HFFc6 (cell line): ENCODE measurements around the gene MAGI1. TPM values are rescaled to one million over a fixed set of nuclear protein-coding genes. Genes with fewer than 3 reads are reported as not detected.

Source experiments
- DNase-seq: peaks from one replicate; pipeline ENCODE4 v3.0.0-alpha.2; 2018
- H3K27ac Mint-ChIP-seq: 2 replicates; pipeline ENCODE4 v1.8.0; 2020; ENCODE audit warnings: mild to moderate bottlenecking, mixed read lengths
- H3K27me3 Mint-ChIP-seq: 2 replicates; pipeline ENCODE4 v1.8.0; 2021; ENCODE audit warnings: mild to moderate bottlenecking, moderate library complexity, mixed read lengths; ENCODE audit not compliant: insufficient read depth
- H3K36me3 Mint-ChIP-seq: 2 replicates; pipeline ENCODE4 v1.8.0; 2021; ENCODE audit warnings: low read depth, mixed read lengths
- H3K4me1 Mint-ChIP-seq: 2 replicates; pipeline ENCODE4 v1.8.0; 2020; ENCODE audit warnings: low read depth, mixed read lengths
- H3K4me3 Mint-ChIP-seq: 2 replicates; pipeline ENCODE4 v1.8.0; 2020; ENCODE audit warnings: mild to moderate bottlenecking, moderate library complexity, mixed read lengths
- H3K9me3 Mint-ChIP-seq: 2 replicates; pipeline ENCODE4 v1.8.0; 2020; ENCODE audit warnings: mild to moderate bottlenecking, mixed read lengths
- total RNA-seq, 6 experiments: library from RNA; stranded (reverse); fragmentation: NEBNext Ultra II Directional; extraction: Animal tissue kit (Norgen Biotek cat#: 25700); gene quantifications; 2 replicates in 1 of 6; 3 replicates in 5 of 6; pipeline ENCODE4 v1.2.3, GENCODE V29; 2021
- TF ChIP-seq, protein P1 (sequence below): fragments of 200-600 bp; sonication (generic); IDR thresholded peaks from 2 replicates; pipeline ENCODE4 v1.5.0; 2021; ENCODE audit warnings: antibody characterized with exemption, mild to moderate bottlenecking

The MAGI1 gene
- total RNA-seq, 6 experiments from 2014 or later, result 21.1 to 30.5 (median 22.4) TPM

DNA sequence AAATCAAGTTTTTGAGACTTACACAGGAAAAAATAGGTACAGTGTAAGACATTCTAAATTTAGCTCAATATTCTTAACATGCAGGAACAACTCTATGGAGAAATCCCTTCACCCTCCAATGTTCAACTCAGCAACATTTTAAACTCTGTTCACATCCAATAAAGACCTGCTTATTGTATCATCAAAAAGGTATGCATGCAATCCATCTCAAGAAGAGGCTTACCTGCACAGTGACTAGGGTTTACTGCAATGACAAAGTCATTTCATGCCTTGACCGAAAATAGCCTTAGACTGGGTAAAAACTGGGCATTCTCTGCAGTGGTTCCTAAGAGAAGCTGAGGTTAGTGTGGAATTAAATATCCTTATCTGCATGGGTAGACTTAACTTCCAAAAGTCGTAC lies 80.5 kb downstream of the MAGI1 start:
- TF ChIP-seq, protein P1, sequence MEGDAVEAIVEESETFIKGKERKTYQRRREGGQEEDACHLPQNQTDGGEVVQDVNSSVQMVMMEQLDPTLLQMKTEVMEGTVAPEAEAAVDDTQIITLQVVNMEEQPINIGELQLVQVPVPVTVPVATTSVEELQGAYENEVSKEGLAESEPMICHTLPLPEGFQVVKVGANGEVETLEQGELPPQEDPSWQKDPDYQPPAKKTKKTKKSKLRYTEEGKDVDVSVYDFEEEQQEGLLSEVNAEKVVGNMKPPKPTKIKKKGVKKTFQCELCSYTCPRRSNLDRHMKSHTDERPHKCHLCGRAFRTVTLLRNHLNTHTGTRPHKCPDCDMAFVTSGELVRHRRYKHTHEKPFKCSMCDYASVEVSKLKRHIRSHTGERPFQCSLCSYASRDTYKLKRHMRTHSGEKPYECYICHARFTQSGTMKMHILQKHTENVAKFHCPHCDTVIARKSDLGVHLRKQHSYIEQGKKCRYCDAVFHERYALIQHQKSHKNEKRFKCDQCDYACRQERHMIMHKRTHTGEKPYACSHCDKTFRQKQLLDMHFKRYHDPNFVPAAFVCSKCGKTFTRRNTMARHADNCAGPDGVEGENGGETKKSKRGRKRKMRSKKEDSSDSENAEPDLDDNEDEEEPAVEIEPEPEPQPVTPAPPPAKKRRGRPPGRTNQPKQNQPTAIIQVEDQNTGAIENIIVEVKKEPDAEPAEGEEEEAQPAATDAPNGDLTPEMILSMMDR, result no peak
- no peaks in the 10 kb centered on the region for H3K27me3 Mint-ChIP-seq
- peaks cover 10% of the 10 kb centered on the region; the same call in 1 of the 2 replicates for H3K36me3 Mint-ChIP-seq
- no peak overlapping the region for H3K4me3 Mint-ChIP-seq
- peaks cover 86% of the 10 kb centered on the region for H3K4me1 Mint-ChIP-seq
- peak overlapping the region; percentile 33; the same call in 1 of the 2 replicates for H3K27ac Mint-ChIP-seq
- H3K9me3 Mint-ChIP-seq, result no peaks in the 10 kb centered on the region
- no peak for DNase-seq

DNA sequence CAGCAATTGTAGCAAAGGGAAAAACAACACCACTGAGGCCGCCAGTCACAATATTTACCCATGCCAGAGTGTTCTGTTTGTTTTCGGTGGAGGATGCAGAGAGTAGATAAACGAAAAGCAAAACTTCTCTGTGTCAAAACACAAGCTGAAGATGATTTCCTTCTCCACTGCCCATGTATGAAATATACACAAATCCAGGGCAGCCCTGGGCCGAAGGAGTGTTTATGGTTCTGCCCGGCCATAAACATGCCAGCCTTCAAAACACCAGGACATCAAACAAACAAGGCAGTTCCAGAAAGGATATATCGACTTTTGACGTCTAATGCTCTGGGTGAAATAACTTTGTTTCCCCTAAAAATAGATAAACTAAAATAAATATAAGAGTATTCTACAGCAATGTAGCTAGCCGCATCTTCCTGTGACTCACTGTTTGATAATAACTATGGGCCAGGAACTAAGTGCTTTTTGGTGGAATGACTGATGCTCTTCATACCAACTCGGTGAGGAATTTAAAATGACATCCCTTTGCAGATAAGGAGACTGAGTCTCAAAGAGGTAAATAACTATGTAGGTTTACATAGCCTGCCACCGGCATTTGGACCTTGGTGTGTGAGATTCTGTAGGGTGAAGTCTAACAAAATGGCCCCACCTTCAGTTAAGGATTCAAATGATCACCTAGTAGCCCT lies 82.8 kb downstream of the MAGI1 start:
- peak overlapping the region; percentile 85 for H3K4me3 Mint-ChIP-seq
- peak overlapping the region; percentile 87 for H3K27ac Mint-ChIP-seq
- H3K9me3 Mint-ChIP-seq, result no peaks in the 10 kb centered on the region
- peaks cover 87% of the 10 kb centered on the region for H3K4me1 Mint-ChIP-seq
- TF ChIP-seq, protein P1, result no peak
- DNase-seq, result peak; percentile 75
- H3K27me3 Mint-ChIP-seq, result no peaks in the 10 kb centered on the region
- peaks cover 10% of the 10 kb centered on the region; the same call in 1 of the 2 replicates for H3K36me3 Mint-ChIP-seq

DNA sequence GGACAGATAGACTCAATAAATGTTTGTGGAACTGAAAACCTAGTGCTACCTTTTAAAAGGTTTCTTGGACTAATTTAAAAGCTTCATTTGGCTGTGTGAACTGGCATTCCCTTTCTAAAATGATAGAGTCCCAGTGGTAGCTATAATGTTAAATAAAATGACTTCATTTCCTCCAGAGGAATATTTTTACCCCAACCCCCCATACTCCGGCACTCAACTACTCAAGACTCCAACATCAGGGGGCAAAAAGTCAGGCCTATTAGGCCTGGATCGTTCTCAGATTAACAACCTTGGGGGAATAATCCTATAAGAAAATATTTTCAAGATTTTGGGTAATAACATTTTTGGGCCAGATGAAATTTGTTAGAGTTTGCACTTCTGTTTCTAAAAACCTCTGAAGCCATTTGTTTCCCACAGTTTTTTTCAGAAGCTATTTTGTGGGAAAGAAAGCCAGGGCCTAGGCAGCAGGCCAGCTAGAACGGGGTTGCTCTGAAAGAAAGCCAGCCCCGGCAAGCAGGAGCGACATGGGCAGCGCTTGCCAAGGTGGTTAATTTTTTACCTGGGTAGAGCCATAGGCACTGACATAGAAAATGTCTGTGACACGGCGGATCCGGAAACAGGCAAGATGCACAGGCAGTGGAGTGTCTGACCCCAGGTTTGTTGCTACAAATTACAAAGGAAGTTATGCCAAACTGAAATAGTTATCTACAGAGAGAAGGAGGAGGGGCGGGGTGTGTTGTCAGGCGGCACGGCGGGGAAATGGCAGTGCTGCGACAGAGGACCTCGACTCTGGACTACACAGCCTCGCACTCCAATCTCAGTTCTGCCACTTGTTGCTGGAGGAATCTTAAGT lies 84.6 kb downstream of the MAGI1 start:
- Mint-ChIP-seq H3K9me3 (no peaks in the 10 kb centered on the region), H3K4me3 (peak overlapping the region; percentile 28; the same call in 1 of the 2 replicates), H3K36me3 (peaks cover 14% of the 10 kb centered on the region; the same call in 1 of the 2 replicates), H3K4me1 (peaks cover 88% of the 10 kb centered on the region), H3K27me3 (no peaks in the 10 kb centered on the region), H3K27ac (peak overlapping the region; percentile 87)
- no peak for DNase-seq
- TF ChIP-seq, protein P1, result no peak

DNA sequence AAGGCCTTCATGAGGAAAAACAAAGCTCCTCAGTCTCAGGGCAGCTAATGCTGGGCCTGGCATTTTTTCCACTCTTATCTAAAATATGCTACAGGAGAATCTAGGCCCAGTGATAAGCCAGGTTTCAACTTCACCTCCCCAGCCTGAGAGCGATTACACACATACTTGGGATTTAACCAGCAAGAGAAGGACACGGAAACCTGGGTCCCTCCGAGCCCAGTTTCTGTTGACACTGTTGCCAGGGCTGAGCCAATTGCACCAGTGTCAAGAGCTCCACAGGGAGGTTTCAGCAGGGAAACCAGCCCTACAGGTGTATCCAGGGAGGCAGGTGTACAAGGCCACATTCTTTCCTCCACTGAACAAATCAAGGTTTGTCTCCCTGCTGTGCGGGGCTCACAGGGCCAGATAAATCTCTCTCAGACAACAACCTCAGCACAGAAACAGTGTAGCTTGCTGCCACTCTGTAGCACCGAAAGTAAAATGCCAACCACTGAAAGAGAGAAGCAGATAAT lies 85.4 kb downstream of the MAGI1 start:
- no peak overlapping the region for H3K4me3 Mint-ChIP-seq
- DNase-seq, result no peak

DNA sequence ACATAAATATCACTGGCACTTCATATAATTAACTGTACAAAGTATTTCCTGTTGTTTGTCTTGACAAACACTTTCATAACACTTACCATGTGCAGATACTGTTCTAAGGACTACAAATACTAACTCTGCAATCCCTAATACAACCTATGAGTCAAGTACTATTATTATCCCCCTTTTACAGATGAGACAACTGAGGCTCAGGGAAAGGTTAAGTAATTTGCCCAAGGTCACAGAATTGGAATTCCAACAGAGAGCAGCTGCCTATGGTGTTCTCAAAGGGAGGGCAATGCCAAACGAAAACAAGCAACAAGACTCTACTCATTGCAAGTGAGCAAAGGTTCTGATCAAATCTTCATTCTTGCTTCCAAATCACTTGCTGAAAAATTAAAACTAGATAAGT lies 85.9 kb downstream of the MAGI1 start:
- H3K27me3 Mint-ChIP-seq, result no peaks in the 10 kb centered on the region
- TF ChIP-seq, protein P1, result no peak
- peaks cover 86% of the 10 kb centered on the region for H3K4me1 Mint-ChIP-seq
- no peak for DNase-seq
- H3K9me3 Mint-ChIP-seq, result no peaks in the 10 kb centered on the region
- H3K27ac Mint-ChIP-seq, result peak overlapping the region; percentile 24; the same call in 1 of the 2 replicates
- H3K36me3 Mint-ChIP-seq, result peaks cover 8% of the 10 kb centered on the region; the same call in 1 of the 2 replicates
- H3K4me3 Mint-ChIP-seq, result no peak overlapping the region; the same call in none of the 2 replicates

More for the DNA sequence above, 85.4 kb downstream of the MAGI1 start:
- H3K9me3 Mint-ChIP-seq, result no peaks in the 10 kb centered on the region
- H3K4me1 Mint-ChIP-seq, result peaks cover 89% of the 10 kb centered on the region
- H3K27ac Mint-ChIP-seq, result peak overlapping the region; percentile 87
- H3K36me3 Mint-ChIP-seq, result peaks cover 13% of the 10 kb centered on the region; the same call in 1 of the 2 replicates
- no peaks in the 10 kb centered on the region for H3K27me3 Mint-ChIP-seq
- TF ChIP-seq, protein P1, result no peak
